GM19043 (cell line): ENCODE results near the gene C8G.

Experiments used
- ATAC-seq: cut with Tn5 transposase; IDR thresholded peaks from one replicate; pipeline ENCODE4 v1.9.1; 2021; ENCODE audit warnings: low read depth; ENCODE audit not compliant: unreplicated experiment

Gene C8G

GRCh38 chr9:136944519-136945332 is at the start of gene C8G, which contains the start of gene FBXW5:
TSS of gene C8G (plus strand) at chr9:136945243. CDS start at chr9:136945321, 78 bp downstream.
TSS of gene FBXW5 (minus strand) at chr9:136944738. CDS start at chr9:136944083, 655 bp downstream.
- peak; percentile 72 for ATAC-seq

- no peak for ATAC-seq
Observed at GRCh38 chr9:136896027-136896426, 49.0 kb upstream of the C8G start.

GRCh38 chr9:136898483-136899100 is 46.5 kb upstream of the C8G start:
- no peak for ATAC-seq

GRCh38 chr9:136899196-136899595 is 45.8 kb upstream of the C8G start:
- no peak for ATAC-seq

- ATAC-seq = no peak
Observed at GRCh38 chr9:136900556-136900955, 44.5 kb upstream of the C8G start.

GRCh38 chr9:136900988-136901515 is 44.0 kb upstream of the C8G start:
- no peak for ATAC-seq

- ATAC-seq = no peak
Observed at GRCh38 chr9:136901516-136902258, 43.4 kb upstream of the C8G start.

GRCh38 chr9:136902259-136902821 is 42.7 kb upstream of the C8G start:
- ATAC-seq = no peak

GRCh38 chr9:136903041-136903554 is 41.9 kb upstream of the C8G start:
- no peak for ATAC-seq

GRCh38 chr9:136906266-136906665 is 38.8 kb upstream of the C8G start:
- no peak for ATAC-seq

GRCh38 chr9:136907011-136907914 is 37.8 kb upstream of the C8G start:
- ATAC-seq = no peak

- ATAC-seq = no peak
Observed at GRCh38 chr9:136910197-136910900, 34.7 kb upstream of the C8G start.

- ATAC-seq = no peak
Observed at GRCh38 chr9:136910901-136911245, 34.2 kb upstream of the C8G start.

GRCh38 chr9:136913701-136914438 is 31.2 kb upstream of the C8G start:
- ATAC-seq = no peak

GRCh38 chr9:136915632-136916329 is 29.3 kb upstream of the C8G start:
- no peak for ATAC-seq

- ATAC-seq = no peak
Observed at GRCh38 chr9:136916330-136917184, 28.5 kb upstream of the C8G start.

GRCh38 chr9:136917902-136918301 is 27.1 kb upstream of the C8G start:
- ATAC-seq = no peak
